ENCODE data around the gene OR2T35.
"Not testable (repeated sequence)": the region's sequence is repeated elsewhere in the genome, so short reads cannot be mapped to it uniquely, and the experiment has no call there.

DNA sequence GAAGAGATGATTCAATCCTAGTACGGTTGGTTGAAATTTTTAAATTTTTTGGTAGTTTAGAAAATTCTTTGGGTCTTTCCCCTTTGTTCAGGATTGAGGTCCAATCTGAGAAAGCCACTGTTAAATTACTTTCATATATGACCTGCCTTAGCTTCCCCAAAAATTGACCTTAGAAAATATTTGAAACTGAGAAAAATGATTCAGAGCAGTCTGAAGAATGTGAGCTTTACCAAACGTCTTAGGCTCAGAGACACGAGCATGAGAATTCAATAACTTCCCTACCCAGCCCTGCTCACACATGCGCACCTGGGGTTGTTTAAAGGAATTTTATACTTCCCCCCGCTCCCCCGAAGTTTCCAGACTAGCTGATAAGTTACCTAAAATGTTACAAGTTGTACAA is 11.7 kb upstream of the OR2T35 start:
- TF ChIP-seq, protein P1, sequence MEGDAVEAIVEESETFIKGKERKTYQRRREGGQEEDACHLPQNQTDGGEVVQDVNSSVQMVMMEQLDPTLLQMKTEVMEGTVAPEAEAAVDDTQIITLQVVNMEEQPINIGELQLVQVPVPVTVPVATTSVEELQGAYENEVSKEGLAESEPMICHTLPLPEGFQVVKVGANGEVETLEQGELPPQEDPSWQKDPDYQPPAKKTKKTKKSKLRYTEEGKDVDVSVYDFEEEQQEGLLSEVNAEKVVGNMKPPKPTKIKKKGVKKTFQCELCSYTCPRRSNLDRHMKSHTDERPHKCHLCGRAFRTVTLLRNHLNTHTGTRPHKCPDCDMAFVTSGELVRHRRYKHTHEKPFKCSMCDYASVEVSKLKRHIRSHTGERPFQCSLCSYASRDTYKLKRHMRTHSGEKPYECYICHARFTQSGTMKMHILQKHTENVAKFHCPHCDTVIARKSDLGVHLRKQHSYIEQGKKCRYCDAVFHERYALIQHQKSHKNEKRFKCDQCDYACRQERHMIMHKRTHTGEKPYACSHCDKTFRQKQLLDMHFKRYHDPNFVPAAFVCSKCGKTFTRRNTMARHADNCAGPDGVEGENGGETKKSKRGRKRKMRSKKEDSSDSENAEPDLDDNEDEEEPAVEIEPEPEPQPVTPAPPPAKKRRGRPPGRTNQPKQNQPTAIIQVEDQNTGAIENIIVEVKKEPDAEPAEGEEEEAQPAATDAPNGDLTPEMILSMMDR (IDR thresholded peaks at IDR 0.05), result not testable (repeated sequence)
- TF ChIP-seq POLR2A (IDR thresholded peaks at IDR 0.05), result not testable (repeated sequence)
